Measurements from ENCODE around the gene SLC18B1.

Gene SLC18B1

GRCh38 chr6:132797951-132798868 is at the start of gene SLC18B1:
Gene SLC18B1, minus strand, starts transcription at chr6:132798637. Its CDS starts 181 bp downstream, at chr6:132798456.
- peak; percentile 51 for DNase-seq

- DNase-seq, result no peak
Measured at GRCh38 chr6:132843316-132844035, 45.0 kb upstream of the SLC18B1 start.

- no peak for DNase-seq
Measured at GRCh38 chr6:132841966-132842365, 43.5 kb upstream of the SLC18B1 start.

- DNase-seq, result no peak
Measured at GRCh38 chr6:132832891-132833290, 34.5 kb upstream of the SLC18B1 start.

- no peak for DNase-seq
Measured at GRCh38 chr6:132830334-132830751, 31.9 kb upstream of the SLC18B1 start.

GRCh38 chr6:132820629-132821381 is 22.4 kb upstream of the SLC18B1 start:
- DNase-seq, result no peak

GRCh38 chr6:132819405-132820161 is 21.1 kb upstream of the SLC18B1 start:
- DNase-seq, result no peak

- DNase-seq, result no peak
Measured at GRCh38 chr6:132818404-132819359, 20.2 kb upstream of the SLC18B1 start.

GRCh38 chr6:132817554-132818403 is 19.3 kb upstream of the SLC18B1 start:
- DNase-seq, result no peak

- no peak for DNase-seq
Measured at GRCh38 chr6:132816660-132817059, 18.2 kb upstream of the SLC18B1 start.

- DNase-seq, result no peak
Measured at GRCh38 chr6:132814716-132815570, 16.5 kb upstream of the SLC18B1 start.

GRCh38 chr6:132813173-132813856 is 14.9 kb upstream of the SLC18B1 start:
- DNase-seq, result peak; percentile 81

- no peak for DNase-seq
Measured at GRCh38 chr6:132812756-132813172, 14.3 kb upstream of the SLC18B1 start.

- no peak for DNase-seq
Measured at GRCh38 chr6:132812255-132812732, 13.9 kb upstream of the SLC18B1 start.

GRCh38 chr6:132811276-132811675 is 12.8 kb upstream of the SLC18B1 start:
- no peak for DNase-seq

GRCh38 chr6:132805548-132805947 is 7.1 kb upstream of the SLC18B1 start:
- no peak for DNase-seq

GRCh38 chr6:132804251-132804650 is 5.8 kb upstream of the SLC18B1 start:
- DNase-seq, result no peak

GRCh38 chr6:132800656-132801055 is 2.2 kb upstream of the SLC18B1 start:
- DNase-seq, result no peak
